DMS 273 treated with DMSO at 0.1 percent for 48 hours (cell line): ENCODE measurements around the gene CTSW.

Experiments
- DNase-seq: peaks from one replicate; lab custom pipeline; 2025; lab: John Stamatoyannopoulos, UW

The CTSW gene

GRCh38 chr11:65868076-65868667 lies 11.5 kb upstream of the CTSW start:
- DNase-seq = no peak

GRCh38 chr11:65868907-65869306 lies 10.7 kb upstream of the CTSW start:
- DNase-seq = no peak

- DNase-seq = no peak
Measured at GRCh38 chr11:65869643-65870306, 9.9 kb upstream of the CTSW start.

- no peak for DNase-seq
Measured at GRCh38 chr11:65870307-65870658, 9.4 kb upstream of the CTSW start.

DNA sequence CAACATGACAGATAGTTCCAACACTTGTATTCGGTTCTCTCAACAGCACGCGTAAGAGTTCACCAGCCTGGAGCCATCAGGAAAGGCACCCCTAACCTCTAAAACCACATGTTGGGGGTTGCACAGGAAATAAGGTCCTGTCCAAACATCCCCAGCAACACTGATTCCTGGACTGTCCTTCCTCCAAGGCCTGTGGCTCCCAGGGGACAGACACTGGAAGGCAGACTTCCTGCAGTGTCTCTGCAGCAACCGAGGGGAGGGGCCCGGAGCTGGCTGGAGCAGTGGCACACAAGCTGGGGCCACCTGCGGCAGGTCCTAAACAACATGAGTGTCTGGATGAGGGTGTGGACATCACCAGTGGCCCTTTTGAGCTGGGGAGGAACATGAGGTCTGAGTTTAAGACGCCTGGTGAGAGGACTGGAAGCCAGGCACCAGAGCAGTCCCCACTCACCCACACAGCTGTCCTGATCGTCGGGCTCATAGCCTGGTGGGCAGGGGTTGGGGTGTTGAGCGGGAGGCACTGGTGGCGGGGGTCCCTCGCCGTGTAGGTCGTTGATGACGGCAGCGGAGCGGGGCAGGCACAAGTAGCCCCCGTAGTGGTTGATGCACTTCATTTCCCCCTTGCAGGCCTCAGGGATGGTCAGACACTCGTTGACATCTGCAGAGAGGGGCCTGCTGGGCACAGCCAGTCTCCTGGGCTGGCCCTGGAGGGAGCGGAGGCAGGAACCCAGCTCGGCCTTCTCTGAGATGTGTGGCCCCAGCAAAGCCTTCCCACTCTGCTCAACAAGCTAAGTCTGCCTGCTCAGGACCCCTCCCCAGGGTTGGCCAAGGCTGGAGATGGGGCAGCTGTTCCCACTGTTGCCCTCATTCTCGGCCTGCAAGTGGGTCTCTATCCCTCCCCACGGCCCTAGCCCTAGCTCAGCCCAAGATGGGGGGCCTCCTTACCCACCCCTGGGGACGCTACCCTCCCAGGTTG lies 8.6 kb upstream of the CTSW start:
- no peak for DNase-seq

GRCh38 chr11:65871811-65872548 lies 7.7 kb upstream of the CTSW start:
- DNase-seq = no peak

DNA sequence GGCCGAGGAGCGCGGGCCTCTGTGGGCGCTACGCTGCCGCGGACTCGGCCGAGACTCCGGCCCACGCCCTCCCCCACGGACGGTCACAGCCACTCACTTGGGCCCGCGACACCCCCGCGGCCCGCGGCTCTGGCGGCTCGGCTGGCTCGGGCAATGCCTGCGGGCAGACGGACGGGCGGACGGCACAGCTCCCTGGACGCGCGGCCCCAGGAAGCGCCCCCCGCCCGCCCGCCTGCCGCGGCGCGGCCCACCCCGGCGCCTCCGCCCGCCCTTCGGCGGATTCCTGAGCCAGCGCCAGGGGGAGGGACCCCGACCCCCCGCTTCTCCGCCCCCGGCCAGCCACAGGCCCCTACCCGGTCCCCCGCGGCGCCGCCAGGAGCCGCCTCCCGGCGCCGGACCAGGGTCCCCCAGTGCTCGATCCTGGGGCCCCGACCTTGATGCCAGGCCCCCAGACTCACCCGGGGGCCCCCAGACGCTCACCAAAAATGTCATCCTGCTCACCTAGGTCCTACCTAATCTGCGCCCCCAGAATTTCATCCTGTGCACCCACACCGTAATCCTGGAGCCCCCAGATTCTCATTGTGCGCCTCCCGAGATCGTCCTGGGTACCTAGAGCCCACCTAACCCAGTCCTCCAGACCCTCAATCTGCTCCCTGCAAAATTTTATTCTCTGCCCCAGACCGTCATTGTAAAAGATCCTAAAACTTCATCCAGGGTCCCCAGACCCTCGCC lies 6.9 kb upstream of the CTSW start, which contains the start of gene EFEMP2:
Gene EFEMP2, minus strand, starts transcription at position 215 of the 732 bp plus-strand sequence. CDS start 446 bp downstream, outside the sequence.
- no peak for DNase-seq

GRCh38 chr11:65873318-65874156 lies 6.1 kb upstream of the CTSW start:
- peak; percentile 68 for DNase-seq

- no peak for DNase-seq
Measured at GRCh38 chr11:65880027-65880426, 390 bp downstream of the CTSW start.

DNA sequence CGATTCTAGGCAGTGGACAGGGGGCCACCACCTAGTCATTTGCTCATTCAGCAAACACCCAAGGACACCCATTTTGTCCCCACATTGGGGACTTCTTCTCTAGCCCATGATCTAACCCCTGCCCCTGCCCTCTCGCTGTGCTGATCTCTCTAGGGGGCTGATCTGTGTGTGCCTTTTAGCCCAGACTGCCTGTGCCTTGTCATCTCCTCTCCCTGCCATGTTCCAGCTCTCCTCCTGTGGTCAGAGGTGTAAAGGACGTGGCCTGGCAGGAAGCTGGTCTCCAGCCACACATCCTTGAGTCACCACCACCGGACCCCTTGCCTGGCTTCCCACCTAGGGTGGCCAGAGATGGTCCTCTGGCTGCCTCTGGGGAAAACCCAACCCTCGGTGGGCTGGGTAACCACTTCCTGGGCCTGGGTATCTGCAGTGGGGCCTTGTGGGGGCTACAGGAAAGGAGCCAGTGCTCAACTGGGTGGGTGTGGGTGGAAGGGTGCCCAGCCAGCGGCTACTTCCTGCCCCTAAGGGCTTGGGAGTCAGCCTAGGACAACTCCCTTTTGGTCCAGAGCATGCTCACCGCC lies 1.3 kb downstream of the CTSW start:
- no peak for DNase-seq

DNA sequence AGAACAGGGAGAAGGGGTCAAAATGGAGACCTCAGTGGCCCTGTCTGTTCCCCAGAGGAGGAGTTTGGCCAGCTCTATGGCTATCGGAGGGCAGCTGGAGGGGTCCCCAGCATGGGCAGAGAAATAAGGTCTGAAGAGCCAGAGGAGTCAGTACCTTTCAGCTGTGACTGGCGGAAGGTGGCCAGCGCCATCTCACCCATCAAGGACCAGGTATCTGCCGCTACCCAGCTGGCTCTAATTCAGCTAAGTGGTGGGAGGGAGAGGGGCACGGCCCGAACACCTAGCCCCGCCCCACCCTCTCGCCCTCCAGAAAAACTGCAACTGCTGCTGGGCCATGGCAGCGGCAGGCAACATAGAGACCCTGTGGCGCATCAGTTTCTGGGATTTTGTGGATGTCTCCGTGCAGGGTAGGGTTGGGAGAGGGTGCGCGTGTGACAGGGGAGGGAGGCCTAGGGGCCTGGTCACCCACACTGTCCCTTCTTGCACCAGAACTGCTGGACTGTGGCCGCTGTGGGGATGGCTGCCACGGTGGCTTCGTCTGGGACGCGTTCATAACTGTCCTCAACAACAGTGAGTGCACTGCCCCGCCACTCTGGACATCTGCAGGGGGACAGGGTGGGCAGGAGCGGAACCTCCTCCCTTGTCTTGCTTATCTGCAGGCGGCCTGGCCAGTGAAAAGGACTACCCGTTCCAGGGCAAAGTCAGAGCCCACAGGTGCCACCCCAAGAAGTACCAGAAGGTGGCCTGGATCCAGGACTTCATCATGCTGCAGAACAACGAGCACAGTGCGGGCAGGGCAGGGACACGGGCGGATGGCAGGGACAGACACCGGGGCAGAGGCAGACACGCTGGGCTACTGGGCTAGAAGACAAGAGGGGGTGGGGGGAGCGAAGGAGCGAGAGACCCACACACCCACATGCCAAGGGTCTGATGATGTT lies 2.8 kb downstream of the CTSW start:
- DNase-seq = no peak

- DNase-seq = no peak
Measured at GRCh38 chr11:65883058-65883761, 3.6 kb downstream of the CTSW start.

DNA sequence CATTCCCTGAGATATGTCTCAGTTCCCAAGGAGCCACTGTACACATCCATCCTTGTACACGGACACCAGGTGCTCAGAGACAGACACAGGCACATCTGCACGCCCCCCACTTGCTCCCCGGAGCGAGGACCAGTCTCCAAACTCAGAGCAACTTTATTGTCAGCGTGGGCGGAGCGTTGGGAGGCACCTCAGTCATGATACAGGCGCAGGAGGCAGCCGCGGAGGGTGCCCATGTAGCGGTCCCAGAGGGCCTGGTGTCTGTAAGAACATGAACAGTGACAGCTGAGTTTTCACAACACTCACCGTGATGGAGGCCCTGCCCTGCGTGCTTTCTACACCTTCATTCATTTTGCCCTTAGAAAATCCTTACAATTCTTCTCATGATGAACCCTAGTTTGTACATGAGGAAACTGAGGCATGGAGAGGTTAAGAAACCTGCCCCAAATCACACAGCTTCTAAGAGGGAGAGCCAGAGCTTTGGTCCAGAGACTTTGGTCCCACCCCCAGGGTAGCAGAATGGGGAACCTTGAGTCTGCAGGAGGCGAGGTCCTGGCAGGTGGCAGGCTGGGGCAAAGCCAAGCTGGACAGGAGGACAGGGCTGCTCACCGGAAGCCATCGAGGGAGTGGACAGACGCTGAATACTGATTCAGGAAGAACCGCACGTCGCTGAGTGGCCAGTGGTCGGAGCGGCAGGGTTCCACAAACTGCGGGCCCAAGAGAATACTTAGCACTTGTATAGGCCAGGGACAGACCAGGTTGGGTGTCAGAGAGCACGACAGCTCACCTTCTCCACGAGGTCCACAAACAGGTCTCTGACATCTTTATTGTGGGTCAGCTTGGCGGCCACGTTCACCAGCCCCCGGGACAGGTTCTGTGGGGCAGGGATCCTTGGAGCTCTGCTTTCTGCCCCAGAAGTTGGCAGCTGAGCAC lies 4.4 kb downstream of the CTSW start:
- no peak for DNase-seq

GRCh38 chr11:65884716-65885092 lies 5.1 kb downstream of the CTSW start:
- no peak for DNase-seq

DNA sequence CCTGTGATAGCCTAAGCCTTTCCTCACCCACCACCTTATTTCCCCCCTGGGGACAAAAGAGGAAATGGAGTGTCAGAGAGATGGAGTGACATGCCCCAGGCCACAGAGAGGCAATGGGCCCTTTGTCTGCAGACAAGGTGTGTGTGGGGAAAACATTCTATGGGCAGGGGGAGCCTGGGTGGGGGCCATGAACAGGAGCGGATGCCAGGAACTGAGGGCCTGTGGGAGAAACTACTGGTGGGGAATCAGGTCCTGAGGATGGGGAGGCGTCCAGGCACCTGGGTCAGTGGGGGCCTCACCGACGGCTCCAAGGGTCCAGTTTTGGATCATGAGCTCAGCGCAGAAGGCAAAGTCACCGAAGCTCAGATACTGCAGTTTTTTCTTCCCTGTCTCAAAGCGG lies 5.6 kb downstream of the CTSW start:
- DNase-seq = no peak

DNA sequence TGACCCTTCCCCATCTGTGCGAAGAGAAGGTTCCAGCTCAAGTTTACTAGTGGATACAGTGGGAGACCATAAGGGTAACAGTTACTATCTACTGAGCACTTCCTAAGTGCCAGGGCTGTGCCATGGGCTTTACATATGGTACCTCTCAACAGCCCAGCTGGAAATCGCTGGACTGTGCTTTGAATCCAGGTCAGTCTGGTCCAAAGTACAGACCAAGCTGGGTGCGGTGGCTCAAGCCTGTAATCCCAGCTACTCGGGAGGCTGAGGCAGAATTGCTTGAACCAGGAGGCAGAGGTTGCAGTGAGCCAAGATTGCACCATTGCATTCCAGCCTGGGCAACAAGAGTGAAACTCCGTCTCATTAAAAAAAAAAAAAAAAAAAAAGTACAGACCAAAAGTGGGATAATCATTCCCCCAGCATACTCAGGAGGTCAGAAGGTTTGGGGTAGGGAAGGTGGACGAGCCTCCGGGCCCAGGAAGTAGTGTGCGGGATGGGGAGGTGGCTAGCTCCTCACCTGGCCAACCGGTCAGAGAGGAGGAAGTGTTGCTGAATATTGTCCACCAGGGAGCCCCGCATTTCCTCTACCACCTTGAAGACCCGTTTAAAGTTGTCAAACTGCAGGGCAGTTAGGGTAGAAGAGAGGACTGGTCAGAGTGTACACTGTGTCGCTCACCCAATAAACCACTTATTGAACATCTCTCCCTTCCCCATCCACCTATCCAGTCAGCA lies 6.3 kb downstream of the CTSW start:
- no peak for DNase-seq
